GM21529 (cell line): ENCODE results near the gene ALKAL2.

Experiments
- ATAC-seq: cut with Tn5 transposase; IDR thresholded peaks from one replicate; pipeline ENCODE4 v1.9.1; 2021; ENCODE audit not compliant: unreplicated experiment

The ALKAL2 gene

GRCh38 chr2:290090-290722, 2.3 kb upstream of the ALKAL2 start:
- ATAC-seq: no peak

DNA sequence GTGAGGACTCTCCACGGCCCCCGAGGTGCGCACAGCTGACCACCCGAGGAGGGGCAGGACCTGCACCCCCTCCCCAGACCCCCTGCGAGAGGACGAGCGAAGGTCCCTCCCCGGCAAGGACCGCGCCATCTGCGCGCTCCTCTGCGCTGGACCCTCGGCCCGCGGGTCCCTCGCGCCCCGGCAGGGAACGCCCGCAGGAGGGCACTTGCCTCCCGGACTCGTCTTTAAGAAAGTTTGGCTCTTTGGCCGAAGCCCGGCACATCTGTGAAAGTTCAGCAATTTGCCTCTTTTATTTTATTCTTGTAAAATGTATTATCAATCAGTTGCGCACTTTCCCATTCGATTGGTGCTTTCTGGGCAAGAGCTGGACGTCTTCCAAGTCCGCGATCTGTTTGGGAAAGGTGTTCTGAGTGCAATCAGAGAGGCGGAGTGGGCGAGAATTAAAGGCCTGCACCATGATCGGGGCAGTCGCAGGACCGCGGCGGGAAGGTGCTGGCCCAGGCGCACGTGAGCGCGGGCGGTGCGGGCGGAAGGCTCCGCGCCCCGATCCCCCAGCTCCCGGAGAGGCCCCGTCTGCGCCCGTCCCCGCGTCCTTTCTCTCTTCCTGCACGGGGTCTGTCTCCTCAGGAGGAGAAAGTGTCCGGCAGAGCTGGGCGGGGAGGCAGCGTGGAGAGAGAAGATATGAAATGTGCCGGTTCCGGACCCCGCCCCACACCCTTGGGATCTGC, 1.6 kb upstream of the ALKAL2 start:
- ATAC-seq: no peak

DNA sequence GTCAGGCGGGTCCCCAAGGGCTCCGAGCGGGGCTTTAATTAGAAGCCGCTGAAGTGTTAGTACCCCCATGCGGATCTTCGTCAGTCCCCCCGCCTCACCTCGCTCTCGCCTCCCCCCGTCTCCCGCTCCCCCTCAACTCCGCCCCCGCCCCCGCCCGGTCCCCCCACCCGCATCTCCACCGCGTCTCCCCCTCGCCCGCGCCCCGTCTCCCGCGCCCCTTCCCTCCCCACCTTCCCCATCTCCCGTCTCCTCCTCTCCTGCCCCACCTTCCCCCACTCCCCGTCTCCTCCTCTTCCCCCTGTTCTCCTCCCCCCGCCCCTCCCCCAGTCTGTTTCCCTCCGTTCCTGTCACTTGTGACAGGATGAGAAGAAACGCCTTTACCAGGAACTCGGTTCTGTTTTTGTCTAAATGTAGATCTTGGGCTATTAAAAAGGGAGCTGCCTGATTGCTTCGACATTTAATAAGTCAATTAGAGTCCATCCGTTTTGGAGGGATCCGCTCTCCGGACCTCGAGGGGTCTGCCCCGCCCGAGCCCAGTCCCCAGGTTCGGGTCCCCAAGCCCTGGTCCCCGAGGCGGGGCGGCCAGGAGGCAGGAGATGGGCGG, 969 bp upstream of the ALKAL2 start:
- no peak for ATAC-seq

GRCh38 chr2:287471-287885, 413 bp downstream of the ALKAL2 start:
- ATAC-seq: no peak

DNA sequence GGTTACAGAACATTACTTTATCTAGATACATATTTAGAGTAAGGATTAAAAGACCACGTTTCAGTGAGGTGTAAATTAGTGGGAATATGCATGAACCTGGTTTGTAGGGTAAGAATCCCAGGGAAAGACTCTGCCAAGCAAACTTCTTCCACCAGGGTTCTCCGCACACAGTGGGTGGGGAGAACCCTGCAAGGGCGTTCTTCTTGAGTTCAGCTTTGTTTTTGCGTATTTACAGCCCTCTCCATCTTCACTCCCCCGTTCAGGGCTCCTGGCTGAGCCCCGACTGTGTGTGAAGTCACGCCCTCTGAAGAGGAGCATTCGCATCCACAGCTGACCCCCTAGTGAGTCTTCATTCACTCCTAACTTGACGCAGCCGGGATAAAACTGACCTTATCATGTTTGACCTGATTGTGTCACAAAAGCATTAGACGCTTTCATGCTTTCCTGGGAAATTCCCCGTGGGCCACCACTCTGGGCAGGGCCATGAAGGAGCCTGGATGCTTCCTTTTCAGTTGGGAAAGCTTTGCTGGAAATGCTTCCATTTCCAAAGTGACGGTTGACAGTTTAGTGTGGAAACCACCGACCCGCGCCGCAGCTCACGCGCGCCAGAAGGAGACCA, 1.0 kb downstream of the ALKAL2 start:
- no peak for ATAC-seq

- no peak for ATAC-seq
These were observed 1.9 kb downstream of the ALKAL2 start for GRCh38 chr2:286035-286434.

DNA sequence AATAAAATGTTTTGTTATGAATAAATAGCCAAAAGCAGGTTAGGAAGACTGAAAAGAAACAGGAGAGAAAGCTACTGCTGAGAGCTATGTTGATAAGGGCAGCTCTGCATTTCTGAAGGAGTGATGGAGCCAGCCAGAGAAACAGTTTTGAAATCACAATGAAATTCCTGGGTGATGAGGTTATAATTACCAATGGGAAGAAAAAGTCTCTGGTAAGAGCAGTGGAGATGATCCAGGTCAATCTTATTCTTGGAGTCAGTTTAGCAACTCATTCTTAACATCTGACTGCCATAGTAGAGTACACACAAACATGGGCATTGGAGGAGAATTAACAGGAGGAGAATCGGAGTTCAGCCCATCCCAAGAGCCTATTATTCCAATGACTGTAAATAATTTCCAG, 2.4 kb downstream of the ALKAL2 start:
- no peak for ATAC-seq

- no peak for ATAC-seq
These were observed 2.9 kb downstream of the ALKAL2 start for GRCh38 chr2:284896-285492.

- no peak for ATAC-seq
These were observed 3.7 kb downstream of the ALKAL2 start for GRCh38 chr2:283996-284794.

DNA sequence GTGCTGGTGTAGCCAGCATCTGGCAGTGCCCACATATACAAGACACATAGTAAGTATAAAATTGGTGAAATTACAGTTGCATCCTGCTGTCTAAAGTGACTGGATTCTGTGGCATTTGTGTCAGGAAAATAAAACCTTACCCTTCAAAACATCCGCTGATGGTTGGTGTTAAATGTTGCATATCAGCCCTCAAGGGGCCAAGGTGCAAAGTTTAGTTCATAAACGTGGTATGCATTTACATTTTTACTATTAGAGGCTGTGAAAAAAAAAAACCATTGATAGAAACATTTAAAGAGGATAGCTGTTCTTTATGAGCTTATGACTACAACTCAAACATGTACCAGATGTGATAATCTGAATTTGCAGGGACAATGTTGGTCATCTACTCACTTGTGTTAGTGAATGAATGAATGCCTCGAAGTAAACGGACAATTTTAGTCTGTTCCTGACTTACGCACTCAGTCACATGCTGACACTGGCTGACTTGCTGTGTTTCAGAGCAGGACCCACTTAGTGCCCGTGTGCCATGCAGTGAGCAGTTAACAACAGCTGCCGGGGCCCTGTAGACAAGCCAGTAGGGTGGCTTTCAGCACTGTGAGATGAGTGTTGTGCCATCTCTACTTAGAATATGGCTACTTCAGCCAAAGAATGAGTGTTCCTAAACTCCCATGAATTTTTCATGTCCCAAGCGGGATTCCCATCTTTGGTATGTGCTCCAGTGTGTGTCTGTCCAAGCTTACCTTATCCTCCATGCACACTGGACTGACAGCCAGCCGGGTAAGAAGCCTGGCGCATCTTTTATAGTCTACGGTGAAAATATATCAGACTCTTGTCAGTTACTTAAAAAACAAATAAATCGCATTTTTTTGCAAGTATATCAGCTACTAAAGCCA, 5.3 kb downstream of the ALKAL2 start:
- ATAC-seq: no peak

GRCh38 chr2:281381-281780, 6.5 kb downstream of the ALKAL2 start:
- no peak for ATAC-seq

DNA sequence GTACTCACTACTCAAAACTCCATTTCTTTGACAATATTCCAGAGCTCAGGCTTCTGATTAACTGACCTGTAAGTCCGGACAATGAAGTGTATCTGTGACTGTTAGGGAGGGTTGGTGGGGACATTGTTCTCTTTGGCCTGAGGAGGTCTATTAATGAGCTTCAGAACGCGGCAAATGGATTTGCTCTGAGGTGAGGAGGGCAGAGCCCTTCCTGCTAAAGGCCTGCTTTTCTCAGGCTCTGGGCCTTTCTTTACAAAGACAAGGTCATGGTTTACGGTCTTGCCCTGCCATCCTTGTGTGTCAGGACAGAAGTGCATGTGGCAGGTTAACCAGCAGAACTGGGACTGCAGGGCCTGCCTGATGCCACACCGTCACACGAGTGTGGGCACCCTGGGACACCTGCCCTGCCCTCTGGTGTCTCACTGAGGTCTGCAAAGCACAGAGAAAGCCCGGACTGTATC, 7.2 kb downstream of the ALKAL2 start:
- ATAC-seq: no peak

DNA sequence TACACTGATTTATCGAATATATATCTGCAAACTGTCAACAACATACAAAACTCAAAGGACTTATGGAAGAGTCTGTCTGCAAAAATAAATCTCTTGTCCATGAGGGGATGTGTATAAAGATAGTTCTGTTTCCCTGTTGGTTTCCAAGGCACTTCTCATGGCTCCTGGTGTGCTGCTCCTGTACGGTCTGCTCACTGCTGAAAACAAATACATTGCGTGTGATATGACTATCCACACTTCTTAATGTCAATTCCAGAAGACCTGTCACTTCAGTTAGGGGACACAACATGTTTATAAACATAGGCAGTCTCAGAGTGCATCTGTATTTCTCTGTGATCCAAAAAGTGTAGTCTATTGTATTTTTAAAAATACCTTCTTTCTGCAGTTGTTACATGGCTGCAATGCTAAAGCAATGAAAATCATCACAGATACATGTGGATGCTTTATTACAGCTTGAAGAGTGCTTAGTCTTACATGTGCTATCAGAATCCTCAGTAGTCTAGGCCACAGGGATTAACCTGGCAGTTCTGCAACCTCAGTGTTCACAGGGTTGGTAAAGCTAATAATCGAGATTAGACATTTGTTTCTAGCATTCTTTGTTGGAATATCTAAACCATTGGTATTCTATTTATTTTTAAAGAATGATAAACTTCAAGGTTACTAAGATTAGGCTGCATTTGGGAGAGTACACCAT, 7.8 kb downstream of the ALKAL2 start:
- ATAC-seq: no peak

GRCh38 chr2:279366-279765, 8.5 kb downstream of the ALKAL2 start:
- ATAC-seq: no peak

DNA sequence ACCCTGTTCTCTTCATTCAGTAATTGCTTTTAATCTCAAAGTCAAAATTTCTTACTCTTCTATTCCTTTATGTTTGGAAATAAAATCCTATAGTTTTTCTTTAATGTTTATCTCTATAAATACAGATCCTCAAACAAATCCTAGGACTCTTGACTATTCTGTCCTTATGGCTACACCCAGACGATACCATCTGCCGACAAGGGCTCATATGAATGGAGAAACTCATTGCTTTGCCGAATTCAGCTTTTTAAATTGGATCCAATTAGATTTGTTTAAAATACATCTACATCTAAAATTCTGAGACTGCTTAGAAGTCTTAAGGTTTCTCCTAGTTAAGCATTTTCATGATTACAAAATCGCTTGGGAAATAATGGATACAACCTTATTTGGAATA, 9.0 kb downstream of the ALKAL2 start:
- ATAC-seq: no peak

GRCh38 chr2:278312-278926, 9.5 kb downstream of the ALKAL2 start:
- no peak for ATAC-seq

- peak; percentile 99 for ATAC-seq
These were observed 12.4 kb downstream of the ALKAL2 start for GRCh38 chr2:275466-275865.

- no peak for ATAC-seq
These were observed 13.4 kb downstream of the ALKAL2 start for GRCh38 chr2:274503-274902.

GRCh38 chr2:273333-273732, 14.6 kb downstream of the ALKAL2 start:
- no peak for ATAC-seq
